RWPE1 (cell line): Measurements from ENCODE around the gene EXT2.

Source experiments
- CTCF ChIA-PET: fragments of 350-600 bp; sonication (Branson Sonifier 250); formaldehyde crosslinking; extraction: SDS; loops from one replicate; lab custom pipeline; 2021; lab: Yijun Ruan, JAX
- POLR2A ChIA-PET: fragments of 400-600 bp; formaldehyde crosslinking; extraction: SDS; loops from one replicate; lab custom pipeline; 2020; ENCODE audit warnings: antibody characterized with exemption; ENCODE audit not compliant: low non-redundant PET; lab: Yijun Ruan, JAX
- DNase-seq: peaks from one replicate; pipeline ENCODE4 v3.0.0; 2012; ENCODE audit warnings: low spot score
- H3K27ac ChIP-seq: fragments of 450-650 bp; 2 replicates; pipeline ENCODE4 v1.5.1; 2017
- TF ChIP-seq, protein P1 (sequence below): fragments of 450-650 bp; conservative IDR thresholded peaks from 2 replicates; pipeline ENCODE4 v1.5.1; 2017; ENCODE audit warnings: low read depth, mild to moderate bottlenecking

EXT2 gene

DNA sequence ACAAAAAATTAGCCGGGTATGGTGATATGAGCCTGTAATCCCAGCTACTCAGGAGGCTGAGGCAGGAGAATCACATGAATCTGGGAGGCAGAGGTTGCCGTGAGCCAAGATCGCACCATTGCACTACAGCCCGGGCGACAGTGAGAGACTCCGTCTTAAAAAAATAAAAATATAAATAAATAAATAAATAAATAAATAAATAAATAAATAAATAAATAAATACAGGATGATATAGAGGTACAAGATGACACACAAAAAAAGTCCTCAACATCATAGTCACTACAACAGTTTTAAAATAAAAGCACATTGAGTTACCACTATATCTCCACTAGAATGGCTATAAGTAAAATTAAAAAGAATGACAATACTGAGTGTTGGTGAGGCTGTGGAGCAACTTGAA is 116.7 kb downstream of the EXT2 start:
- POLR2A ChIA-PET = no interaction called here
- TF ChIP-seq, protein P1, sequence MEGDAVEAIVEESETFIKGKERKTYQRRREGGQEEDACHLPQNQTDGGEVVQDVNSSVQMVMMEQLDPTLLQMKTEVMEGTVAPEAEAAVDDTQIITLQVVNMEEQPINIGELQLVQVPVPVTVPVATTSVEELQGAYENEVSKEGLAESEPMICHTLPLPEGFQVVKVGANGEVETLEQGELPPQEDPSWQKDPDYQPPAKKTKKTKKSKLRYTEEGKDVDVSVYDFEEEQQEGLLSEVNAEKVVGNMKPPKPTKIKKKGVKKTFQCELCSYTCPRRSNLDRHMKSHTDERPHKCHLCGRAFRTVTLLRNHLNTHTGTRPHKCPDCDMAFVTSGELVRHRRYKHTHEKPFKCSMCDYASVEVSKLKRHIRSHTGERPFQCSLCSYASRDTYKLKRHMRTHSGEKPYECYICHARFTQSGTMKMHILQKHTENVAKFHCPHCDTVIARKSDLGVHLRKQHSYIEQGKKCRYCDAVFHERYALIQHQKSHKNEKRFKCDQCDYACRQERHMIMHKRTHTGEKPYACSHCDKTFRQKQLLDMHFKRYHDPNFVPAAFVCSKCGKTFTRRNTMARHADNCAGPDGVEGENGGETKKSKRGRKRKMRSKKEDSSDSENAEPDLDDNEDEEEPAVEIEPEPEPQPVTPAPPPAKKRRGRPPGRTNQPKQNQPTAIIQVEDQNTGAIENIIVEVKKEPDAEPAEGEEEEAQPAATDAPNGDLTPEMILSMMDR = no peak
- H3K27ac ChIP-seq = no peak overlapping the region
- no peak for DNase-seq
- CTCF ChIA-PET = interaction anchor here (0.6 kb wide), 1 partner anchor 327 kb away, joined by 3 read pairs; no protein-coding TSS in a partner anchor

DNA sequence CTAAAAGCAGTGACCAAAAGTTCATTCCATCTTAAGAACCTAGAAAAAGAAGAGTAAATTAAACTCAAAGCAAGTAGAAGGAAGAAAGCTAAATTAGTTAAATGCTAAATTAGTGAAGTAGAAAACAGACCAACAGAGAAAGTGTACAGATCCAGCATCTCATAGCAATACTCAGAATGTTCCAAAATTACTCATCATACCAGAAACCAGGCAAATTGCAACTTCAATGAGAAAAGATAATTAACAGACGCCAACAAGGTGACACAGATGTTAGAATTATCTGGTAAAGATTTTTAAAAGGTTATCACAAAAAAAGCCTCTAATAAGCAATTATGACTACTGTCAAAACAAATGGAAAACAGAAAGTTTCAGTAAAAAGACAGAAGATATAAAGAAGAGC is 117.7 kb downstream of the EXT2 start:
- TF ChIP-seq, protein P1 = no peak
- no peak overlapping the region for H3K27ac ChIP-seq
- DNase-seq = no peak
- CTCF ChIA-PET = no interaction called here
- POLR2A ChIA-PET = no interaction called here

DNA sequence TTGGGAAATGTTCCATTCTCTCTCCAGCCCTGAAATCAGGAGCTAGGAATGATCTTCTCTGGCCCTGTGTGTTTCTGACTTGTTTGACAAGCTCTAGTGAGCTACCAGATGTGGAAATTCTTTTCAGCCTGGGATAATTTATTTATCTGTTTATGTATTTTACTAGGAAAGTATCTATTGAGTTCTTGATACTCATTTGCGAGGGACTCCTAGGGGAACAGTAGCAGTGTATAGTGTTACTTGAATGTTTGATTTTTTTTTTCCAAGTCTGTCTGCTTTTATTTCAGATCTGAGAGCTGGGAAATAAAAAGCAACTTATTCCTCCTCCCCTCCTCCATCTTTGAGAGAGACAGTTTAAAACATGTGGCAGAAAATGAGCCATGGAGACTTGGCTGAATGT is 122.0 kb downstream of the EXT2 start:
- ChIA-PET POLR2A (no interaction called here), CTCF (no interaction called here)
- TF ChIP-seq, protein P1 = no peak
- H3K27ac ChIP-seq = no peak overlapping the region
- no peak for DNase-seq

DNA sequence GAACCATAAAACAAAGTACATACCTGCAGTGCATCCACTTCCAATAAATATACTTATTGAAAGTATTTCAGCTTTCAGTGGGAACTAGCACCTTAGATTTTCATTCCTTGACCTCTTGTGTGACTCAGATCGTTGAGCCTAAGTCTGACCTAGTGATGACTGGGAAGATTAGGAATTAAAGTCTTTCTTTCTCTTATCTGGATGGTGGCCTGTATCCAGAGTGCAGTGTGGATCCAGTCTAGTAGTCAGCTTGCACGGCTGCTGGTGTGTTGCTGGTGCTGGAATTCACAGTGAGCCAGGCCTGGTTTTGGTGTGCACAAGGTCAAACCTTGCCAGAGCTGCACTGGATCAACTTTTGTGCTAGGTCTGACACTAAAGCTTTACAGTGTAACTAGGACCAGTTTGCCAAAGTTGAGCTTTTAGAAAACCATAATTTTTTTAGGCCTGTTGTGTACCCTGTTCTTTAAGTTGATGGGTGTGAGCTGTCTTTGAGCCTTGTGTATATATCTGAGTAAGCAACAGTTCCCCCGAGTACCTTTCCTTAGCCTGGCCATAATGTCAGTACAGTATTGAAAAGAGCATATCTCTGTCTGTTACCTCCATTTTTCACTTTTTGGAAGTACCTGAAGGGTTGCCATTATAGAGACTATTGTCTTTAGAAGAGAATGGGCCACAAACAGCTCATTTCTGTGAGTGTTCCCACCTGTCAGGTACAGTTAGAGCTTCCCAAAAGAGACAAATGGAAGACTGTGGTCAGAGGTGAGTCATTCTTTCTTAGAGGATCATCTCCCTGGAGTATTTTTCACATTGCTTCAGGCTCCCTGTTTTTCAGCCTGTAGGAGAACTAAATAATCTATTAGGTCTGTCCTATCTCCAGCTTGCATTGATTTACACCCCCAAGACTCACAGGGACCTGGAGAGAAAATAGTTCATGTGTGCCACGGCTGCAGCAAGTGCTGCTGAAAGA is 124.6 kb downstream of the EXT2 start:
- CTCF ChIA-PET = no interaction called here

DNA sequence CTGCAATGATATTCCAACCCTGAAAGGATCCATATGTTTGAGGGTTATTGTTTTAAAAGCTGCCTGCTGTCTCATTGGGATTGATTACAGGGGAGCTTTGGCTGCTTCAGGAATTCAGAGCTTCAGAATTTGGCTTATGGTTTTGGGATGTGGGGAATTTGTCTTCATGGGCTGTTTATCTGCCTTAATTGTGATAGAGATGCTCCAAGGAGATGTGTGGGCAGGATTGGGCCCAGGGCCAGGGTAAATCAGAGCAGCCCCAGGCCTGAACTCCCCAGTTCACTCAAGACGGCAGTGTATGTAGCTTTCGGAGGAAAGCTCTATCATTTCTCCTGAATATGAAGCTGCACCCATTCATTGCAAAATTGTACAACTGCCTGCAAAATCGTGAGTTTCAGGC is 126.0 kb downstream of the EXT2 start:
- no peak for DNase-seq
- TF ChIP-seq, protein P1 = no peak
- POLR2A ChIA-PET = no interaction called here
- no peak overlapping the region for H3K27ac ChIP-seq
- CTCF ChIA-PET = no interaction called here

More for the DNA sequence above, 124.6 kb downstream of the EXT2 start:
- H3K27ac ChIP-seq = no peak overlapping the region
- TF ChIP-seq, protein P1 = no peak
- peak; percentile 16 for DNase-seq
- POLR2A ChIA-PET = no interaction called here

DNA sequence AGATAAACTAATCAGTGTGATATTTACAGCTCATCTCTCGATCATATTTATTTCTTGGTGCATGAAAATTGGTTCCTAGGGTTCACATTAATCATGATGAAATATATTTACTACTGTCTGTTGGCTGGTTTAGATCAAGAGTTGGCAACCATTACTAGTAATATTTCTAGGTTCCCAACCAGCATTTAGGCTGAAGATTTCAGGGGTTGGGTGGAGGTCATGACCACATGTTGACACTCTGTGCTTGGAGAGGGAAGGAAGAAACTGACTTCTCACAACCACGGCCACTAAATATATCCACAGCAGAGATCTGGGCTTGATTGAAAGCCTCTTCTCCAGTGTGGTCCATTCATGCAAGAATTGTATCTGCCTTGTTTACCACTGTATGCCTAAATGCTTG is 126.5 kb downstream of the EXT2 start:
- DNase-seq = no peak
- ChIA-PET CTCF (no interaction called here), POLR2A (no interaction called here)
- H3K27ac ChIP-seq = no peak overlapping the region
- TF ChIP-seq, protein P1 = no peak
